Sciatic nerve (tissue), 2 donors: ENCODE data around the gene ELL2. TPM values are rescaled to one million over a fixed set of nuclear protein-coding genes. Genes with fewer than 3 reads are reported as not detected.
A peak's percentile ranks its signal among the peaks of the same experiment; 100 is the strongest.

ENCODE experiments used
- ATAC-seq: fragments of 200-7000 bp; cut with Tn5 transposase; one replicate; pipeline ENCODE4 v1.9.1; 2020; ENCODE audit warnings: mild to moderate bottlenecking, moderate library complexity
- DNase-seq: peaks from one replicate; pipeline ENCODE4 v3.0.0-alpha.2; 2020; ENCODE audit warnings: low spot score
- intact Hi-C: fragments of 100-400 bp; cut with DNase I; formaldehyde crosslinking; loops from one replicate; pipeline ENCODE4 v1.14.2; 2022
- total RNA-seq: library from RNA; stranded (reverse); fragmentation: NEBNext Ultra II Directional; extraction: Animal tissue kit (Norgen Biotek cat#: 25700); gene quantifications from one replicate; pipeline ENCODE4 v1.2.1, GENCODE V29; 2021
- donor health status: DM: no; HTN: no; CAD: no.
- donor health status: DM: no; HTN: no; CAD: no.

The ELL2 gene
- total RNA-seq, 1 donor from 2014 or later, result 50.4 TPM

- ATAC-seq (no peak), DNase-seq (no peak)
- intact Hi-C loops, result no loop called here
Measured at GRCh38 chr5:95895771-95896170, 65.9 kb downstream of the ELL2 start.

GRCh38 chr5:95895251-95895650, 66.4 kb downstream of the ELL2 start:
- intact Hi-C loops, result no loop called here
- ATAC-seq, result no peak

GRCh38 chr5:95892784-95893354, 68.8 kb downstream of the ELL2 start:
- no peak for DNase-seq
- intact Hi-C loops, result no loop called here
- peak; percentile 52 for ATAC-seq

More at GRCh38 chr5:95895251-95895650, 66.4 kb downstream of the ELL2 start:
- no peak for DNase-seq

- no peak for ATAC-seq
- DNase-seq, result no peak
- intact Hi-C loops, result no loop called here
Measured at GRCh38 chr5:95891499-95891898, 70.2 kb downstream of the ELL2 start.

GRCh38 chr5:95889076-95889475, 72.6 kb downstream of the ELL2 start:
- DNase-seq, result no peak
- intact Hi-C loops, result no loop called here
- ATAC-seq, result no peak

GRCh38 chr5:95887977-95888376, 73.7 kb downstream of the ELL2 start:
- intact Hi-C loops, result no loop called here
- ATAC-seq (no peak), DNase-seq (no peak)

- DNase-seq (no peak), ATAC-seq (no peak)
- intact Hi-C loops, result no loop called here
Measured at GRCh38 chr5:95886340-95887044, 75.2 kb downstream of the ELL2 start.

- DNase-seq (no peak), ATAC-seq (no peak)
- intact Hi-C loops, result no loop called here
Measured at GRCh38 chr5:95884511-95884910, 77.1 kb downstream of the ELL2 start.

GRCh38 chr5:95884017-95884325, 77.7 kb downstream of the ELL2 start:
- intact Hi-C loops, result no loop called here
- ATAC-seq (peak; percentile 67), DNase-seq (no peak)

- ATAC-seq (peak; percentile 19), DNase-seq (no peak)
- intact Hi-C loops, result no loop called here
Measured at GRCh38 chr5:95883185-95884016, 78.2 kb downstream of the ELL2 start.

GRCh38 chr5:95881833-95882232, 79.8 kb downstream of the ELL2 start:
- no peak for DNase-seq

GRCh38 chr5:95880081-95880926, 81.3 kb downstream of the ELL2 start:
- DNase-seq (no peak), ATAC-seq (no peak)
- intact Hi-C loops, result no loop called here

More at GRCh38 chr5:95881833-95882232, 79.8 kb downstream of the ELL2 start:
- ATAC-seq, result no peak
- intact Hi-C loops, result no loop called here

- DNase-seq, result no peak
- ATAC-seq, result no peak
- intact Hi-C loops, result no loop called here
Measured at GRCh38 chr5:95879661-95880060, 82.0 kb downstream of the ELL2 start.

- ATAC-seq (no peak), DNase-seq (no peak)
- intact Hi-C loops, result no loop called here
Measured at GRCh38 chr5:95878417-95879323, 83.0 kb downstream of the ELL2 start.

- DNase-seq, result no peak
- intact Hi-C loops, result no loop called here
- no peak for ATAC-seq
Measured at GRCh38 chr5:95876782-95877181, 84.9 kb downstream of the ELL2 start.

GRCh38 chr5:95874246-95874645, 87.4 kb downstream of the ELL2 start:
- DNase-seq (no peak), ATAC-seq (no peak)
- intact Hi-C loops, result no loop called here

- ATAC-seq (no peak), DNase-seq (no peak)
- intact Hi-C loops, result no loop called here
Measured at GRCh38 chr5:95873351-95873750, 88.3 kb downstream of the ELL2 start.
